Stimulated activated CD4-positive, alpha-beta T cell treated with anti-CD3 and anti-CD28 coated beads, Interleukin-4, amount 100 ng/mL, for 24 hours (primary cell): ENCODE measurements around the gene KRTAP19-8.

Experiments used
- DNase-seq: peaks from one replicate; pipeline ENCODE4 v3.0.0-alpha.2; 2020

Gene KRTAP19-8

DNA sequence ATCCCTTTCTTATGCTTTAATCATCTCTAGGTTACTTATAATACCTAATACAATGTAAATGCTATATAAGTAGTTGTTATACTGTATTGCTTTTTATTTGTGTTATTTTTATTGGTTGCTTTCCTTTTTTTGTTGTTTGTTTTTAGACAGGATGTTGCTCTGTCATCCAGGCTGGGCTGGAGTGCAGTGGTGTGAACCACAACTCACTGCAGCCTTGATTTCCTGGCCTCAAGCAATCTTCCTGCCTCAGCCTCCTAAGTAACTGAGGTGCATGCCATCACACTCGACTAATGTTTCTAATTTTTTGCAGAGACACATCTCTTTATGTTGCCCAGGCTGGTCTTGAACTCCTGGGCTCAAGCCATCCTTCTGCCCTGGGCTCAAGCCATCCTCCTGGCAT lies 26.9 kb downstream of the KRTAP19-8 start:
- no peak for DNase-seq

DNA sequence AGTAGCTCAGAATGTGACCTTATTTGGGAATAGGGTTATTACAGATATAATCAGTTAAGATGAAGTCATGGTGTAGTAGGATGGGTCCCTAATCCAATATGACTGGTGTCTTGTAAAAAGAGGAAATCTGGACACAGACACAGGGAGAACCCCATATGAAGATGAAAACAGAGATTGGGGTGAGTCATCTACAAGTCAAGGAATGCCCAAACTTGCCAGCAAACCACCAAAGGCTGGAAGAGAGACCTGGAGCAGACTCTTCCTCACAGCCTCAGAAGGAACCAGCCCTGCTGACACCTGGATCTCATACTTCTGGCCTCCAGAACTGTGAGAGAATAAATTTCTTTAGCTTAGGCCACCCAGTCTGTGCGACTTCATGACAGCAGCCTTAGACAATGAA lies 29.9 kb downstream of the KRTAP19-8 start:
- no peak for DNase-seq

DNA sequence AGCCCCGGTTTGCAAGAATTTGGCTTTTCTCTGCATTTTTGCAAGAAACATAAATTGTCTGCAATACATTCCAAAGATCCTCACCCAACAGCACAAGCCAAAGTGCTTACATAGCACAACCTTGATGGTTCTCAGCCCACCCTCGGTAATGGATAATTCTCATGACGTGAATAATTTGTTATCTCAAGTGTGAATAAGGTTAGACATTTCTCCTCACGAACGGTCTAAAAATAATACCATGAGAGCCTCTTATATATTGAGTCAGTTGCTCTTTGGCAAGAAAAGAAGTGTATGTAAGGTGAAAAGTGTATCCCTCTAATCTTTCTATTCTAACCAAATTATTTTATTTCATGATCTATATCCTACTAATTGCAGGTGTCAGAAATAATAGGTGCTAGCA lies 33.3 kb downstream of the KRTAP19-8 start:
- DNase-seq, result no peak

- DNase-seq, result no peak
These were observed 34.8 kb downstream of the KRTAP19-8 start for GRCh38 chr21:31003471-31003870.

DNA sequence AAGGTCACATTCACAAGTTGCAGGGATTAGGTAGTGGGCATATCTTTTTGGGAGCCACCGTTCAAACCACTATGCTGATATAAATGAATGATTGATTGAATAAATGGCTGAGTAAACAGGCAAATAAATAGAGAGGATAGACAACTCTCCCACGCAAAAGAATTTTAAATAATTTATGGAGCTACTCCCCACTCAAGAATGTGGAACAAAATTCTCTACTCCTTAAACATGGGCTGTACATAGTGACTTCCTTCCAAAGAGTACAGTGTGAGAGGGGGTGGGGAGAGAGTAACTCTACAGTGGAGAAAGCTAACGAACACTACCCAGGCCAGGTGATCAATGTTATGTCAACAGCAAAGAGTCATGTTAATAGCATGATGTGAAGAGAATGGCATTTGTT lies 40.7 kb downstream of the KRTAP19-8 start:
- DNase-seq, result no peak

DNA sequence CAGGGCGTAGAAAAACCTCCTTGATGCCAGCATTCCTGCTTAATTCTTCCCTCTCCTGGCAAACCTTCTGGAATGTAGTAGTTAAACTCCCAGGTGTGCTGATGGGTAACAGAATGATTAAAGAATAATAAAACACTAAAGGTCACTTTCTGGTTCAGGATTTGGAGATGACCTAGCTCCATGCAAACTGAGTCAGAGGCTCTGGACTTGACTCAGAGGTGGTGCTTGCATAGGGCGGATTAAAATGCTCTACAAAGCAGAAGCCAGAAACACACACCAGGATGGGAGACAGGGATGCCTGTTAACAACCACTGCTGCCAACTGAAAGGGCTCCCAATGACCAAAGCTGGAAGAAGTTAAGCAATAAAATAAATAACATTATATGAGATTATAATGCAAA lies 41.5 kb downstream of the KRTAP19-8 start:
- DNase-seq, result no peak

- DNase-seq, result no peak
These were observed 43.3 kb downstream of the KRTAP19-8 start for GRCh38 chr21:30994932-30995331.

- no peak for DNase-seq
These were observed 47.6 kb downstream of the KRTAP19-8 start for GRCh38 chr21:30990514-30991262.

- DNase-seq, result no peak
These were observed 49.6 kb downstream of the KRTAP19-8 start for GRCh38 chr21:30988706-30989105.
